Measurements from ENCODE around the gene NOXO1. TPM values are rescaled to one million over a fixed set of nuclear protein-coding genes. Genes with fewer than 3 reads are reported as not detected.
A peak's percentile ranks its signal among the peaks of the same experiment; 100 is the strongest.

The NOXO1 gene
- polyA plus RNA-seq, 1 donor from 2014 or later = 8.5 TPM

DNA sequence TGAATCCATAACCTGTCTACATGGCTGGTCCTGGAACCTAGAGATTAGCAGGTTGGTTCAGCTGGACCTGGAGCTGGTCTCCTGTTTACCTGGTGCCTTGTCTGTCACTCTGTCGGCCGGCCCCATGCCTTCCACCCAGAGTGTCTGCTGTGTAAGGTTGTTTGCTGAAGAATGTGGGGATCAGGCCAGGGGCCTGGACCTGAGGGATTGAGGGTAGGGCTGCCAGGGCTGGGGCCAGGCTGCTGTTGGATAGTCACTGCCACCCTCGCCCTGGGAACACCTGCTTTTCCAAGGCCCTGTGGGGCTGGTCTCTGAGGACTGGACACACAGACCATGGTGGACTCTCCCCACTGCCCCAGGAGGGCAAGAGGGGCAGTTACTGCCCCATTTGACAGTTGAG lies 46.9 kb upstream of the NOXO1 start:
- Histone ChIP-seq H3K27ac (ENCODE audit: low read length) (no peak overlapping the region), H3K79me2 (replicated peaks; ENCODE audit: insufficient read depth, low read length) (no peaks in the 10 kb centered on the region), H3K9ac (ENCODE audit: low read length) (no peak overlapping the region), H3F3A (ENCODE audit: insufficient read depth, low read length, poor library complexity, severe bottlenecking) (no peaks in the 10 kb centered on the region), H3K36me3 (ENCODE audit: insufficient read depth, low read length) (no peaks in the 10 kb centered on the region), H4K20me1 (ENCODE audit: insufficient read depth) (no peaks in the 10 kb centered on the region), H2AFZ (ENCODE audit: low read depth, low read length) (no peak overlapping the region), H3K9me3 (ENCODE audit: low read length) (no peaks in the 10 kb centered on the region), H3K27me3 (ENCODE audit: insufficient read depth, low read depth, low read length) (peaks cover 24% of the 10 kb centered on the region), H3K4me2 (ENCODE audit: low read length) (no peak overlapping the region), H3K9me2 (ENCODE audit: insufficient read depth, low read length) (no peaks in the 10 kb centered on the region), H3K4me3 (ENCODE audit: low read length) (peak overlapping the region; percentile 63)
- no peak for TF ChIP-seq EZH2 (IDR thresholded peaks at IDR 0.05; ENCODE audit: borderline replicate concordance, insufficient read depth, low read length, poor library complexity, severe bottlenecking)
- no peak for TF ChIP-seq TAF1 (IDR thresholded peaks at IDR 0.05; ENCODE audit: low read depth)
- TF ChIP-seq, protein P1, sequence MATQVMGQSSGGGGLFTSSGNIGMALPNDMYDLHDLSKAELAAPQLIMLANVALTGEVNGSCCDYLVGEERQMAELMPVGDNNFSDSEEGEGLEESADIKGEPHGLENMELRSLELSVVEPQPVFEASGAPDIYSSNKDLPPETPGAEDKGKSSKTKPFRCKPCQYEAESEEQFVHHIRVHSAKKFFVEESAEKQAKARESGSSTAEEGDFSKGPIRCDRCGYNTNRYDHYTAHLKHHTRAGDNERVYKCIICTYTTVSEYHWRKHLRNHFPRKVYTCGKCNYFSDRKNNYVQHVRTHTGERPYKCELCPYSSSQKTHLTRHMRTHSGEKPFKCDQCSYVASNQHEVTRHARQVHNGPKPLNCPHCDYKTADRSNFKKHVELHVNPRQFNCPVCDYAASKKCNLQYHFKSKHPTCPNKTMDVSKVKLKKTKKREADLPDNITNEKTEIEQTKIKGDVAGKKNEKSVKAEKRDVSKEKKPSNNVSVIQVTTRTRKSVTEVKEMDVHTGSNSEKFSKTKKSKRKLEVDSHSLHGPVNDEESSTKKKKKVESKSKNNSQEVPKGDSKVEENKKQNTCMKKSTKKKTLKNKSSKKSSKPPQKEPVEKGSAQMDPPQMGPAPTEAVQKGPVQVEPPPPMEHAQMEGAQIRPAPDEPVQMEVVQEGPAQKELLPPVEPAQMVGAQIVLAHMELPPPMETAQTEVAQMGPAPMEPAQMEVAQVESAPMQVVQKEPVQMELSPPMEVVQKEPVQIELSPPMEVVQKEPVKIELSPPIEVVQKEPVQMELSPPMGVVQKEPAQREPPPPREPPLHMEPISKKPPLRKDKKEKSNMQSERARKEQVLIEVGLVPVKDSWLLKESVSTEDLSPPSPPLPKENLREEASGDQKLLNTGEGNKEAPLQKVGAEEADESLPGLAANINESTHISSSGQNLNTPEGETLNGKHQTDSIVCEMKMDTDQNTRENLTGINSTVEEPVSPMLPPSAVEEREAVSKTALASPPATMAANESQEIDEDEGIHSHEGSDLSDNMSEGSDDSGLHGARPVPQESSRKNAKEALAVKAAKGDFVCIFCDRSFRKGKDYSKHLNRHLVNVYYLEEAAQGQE (IDR thresholded peaks at IDR 0.05; ENCODE audit: borderline replicate concordance) = no peak
- TF ChIP-seq MXI1 (conservative IDR thresholded peaks at IDR 0.05; ENCODE audit: poor library complexity, severe bottlenecking) = no peak
- no peak for TF ChIP-seq RAD21 (conservative IDR thresholded peaks at IDR 0.05)
- TF ChIP-seq, protein P2, sequence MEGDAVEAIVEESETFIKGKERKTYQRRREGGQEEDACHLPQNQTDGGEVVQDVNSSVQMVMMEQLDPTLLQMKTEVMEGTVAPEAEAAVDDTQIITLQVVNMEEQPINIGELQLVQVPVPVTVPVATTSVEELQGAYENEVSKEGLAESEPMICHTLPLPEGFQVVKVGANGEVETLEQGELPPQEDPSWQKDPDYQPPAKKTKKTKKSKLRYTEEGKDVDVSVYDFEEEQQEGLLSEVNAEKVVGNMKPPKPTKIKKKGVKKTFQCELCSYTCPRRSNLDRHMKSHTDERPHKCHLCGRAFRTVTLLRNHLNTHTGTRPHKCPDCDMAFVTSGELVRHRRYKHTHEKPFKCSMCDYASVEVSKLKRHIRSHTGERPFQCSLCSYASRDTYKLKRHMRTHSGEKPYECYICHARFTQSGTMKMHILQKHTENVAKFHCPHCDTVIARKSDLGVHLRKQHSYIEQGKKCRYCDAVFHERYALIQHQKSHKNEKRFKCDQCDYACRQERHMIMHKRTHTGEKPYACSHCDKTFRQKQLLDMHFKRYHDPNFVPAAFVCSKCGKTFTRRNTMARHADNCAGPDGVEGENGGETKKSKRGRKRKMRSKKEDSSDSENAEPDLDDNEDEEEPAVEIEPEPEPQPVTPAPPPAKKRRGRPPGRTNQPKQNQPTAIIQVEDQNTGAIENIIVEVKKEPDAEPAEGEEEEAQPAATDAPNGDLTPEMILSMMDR (IDR thresholded peaks at IDR 0.05; ENCODE audit: poor library complexity, severe bottlenecking) = no peak
- TF ChIP-seq SMC3 (conservative IDR thresholded peaks at IDR 0.05; ENCODE audit: poor library complexity) = no peak
- TF ChIP-seq POLR2AphosphoS5 (IDR thresholded peaks at IDR 0.05) = no peak
- no peak for TF ChIP-seq EP300 (conservative IDR thresholded peaks at IDR 0.05; ENCODE audit: poor library complexity, severe bottlenecking)

DNA sequence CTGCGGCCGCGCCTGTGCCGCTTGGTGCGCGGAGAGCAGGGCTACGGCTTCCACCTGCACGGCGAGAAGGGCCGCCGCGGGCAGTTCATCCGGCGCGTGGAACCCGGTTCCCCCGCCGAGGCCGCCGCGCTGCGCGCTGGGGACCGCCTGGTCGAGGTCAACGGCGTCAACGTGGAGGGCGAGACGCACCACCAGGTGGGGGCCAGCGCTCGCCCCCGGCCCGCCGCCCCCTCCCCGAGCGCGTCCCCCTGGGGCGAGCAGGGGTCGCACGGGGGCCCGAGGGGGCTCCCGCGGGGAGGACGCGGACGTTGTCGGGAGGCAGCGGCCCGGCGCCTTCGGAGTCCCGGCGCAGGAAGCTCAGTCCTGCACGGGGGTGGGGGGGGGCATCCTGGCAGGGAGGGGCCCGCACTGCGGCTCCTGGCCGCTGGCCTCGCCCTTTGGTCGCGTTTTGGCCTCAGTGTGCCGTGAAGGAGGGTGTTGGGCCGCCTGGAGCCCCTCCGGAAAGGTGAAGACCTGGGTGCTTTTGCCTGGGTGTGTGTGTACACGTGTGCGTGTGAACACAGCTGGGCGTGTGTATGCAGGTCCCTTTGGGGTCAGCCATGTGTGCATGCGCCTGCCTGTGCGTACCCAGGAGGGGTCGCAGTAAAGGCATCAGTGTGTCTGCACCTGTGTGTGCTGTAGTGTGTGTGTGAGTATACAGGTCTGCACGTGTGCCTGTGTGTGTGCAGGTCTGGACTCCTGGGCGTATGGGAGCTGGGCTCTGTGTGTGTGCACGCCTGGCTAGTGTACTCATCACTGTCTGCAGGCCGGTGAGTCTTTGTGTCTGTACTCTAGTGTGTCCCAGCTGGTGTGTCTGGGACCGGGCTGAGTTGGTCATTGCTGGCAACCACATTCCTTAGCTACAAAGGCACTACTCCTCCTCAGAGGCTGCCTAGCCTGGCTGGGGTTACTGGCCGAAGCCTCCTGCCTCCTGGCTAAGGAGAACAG lies 46.0 kb upstream of the NOXO1 start:
- Histone ChIP-seq H4K20me1 (ENCODE audit: insufficient read depth) (no peaks in the 10 kb centered on the region), H3K79me2 (replicated peaks; ENCODE audit: insufficient read depth, low read length) (no peaks in the 10 kb centered on the region), H3K27ac (ENCODE audit: low read length) (no peak overlapping the region), H3K4me2 (ENCODE audit: low read length) (no peak overlapping the region), H3K4me3 (ENCODE audit: low read length) (peak overlapping the region; percentile 63), H3K36me3 (ENCODE audit: insufficient read depth, low read length) (no peaks in the 10 kb centered on the region), H3K27me3 (ENCODE audit: insufficient read depth, low read depth, low read length) (peaks cover 24% of the 10 kb centered on the region), H3F3A (ENCODE audit: insufficient read depth, low read length, poor library complexity, severe bottlenecking) (no peaks in the 10 kb centered on the region), H3K9ac (ENCODE audit: low read length) (peak overlapping the region; percentile 53), H3K9me3 (ENCODE audit: low read length) (no peaks in the 10 kb centered on the region), H3K9me2 (ENCODE audit: insufficient read depth, low read length) (no peaks in the 10 kb centered on the region), H2AFZ (ENCODE audit: low read depth, low read length) (no peak overlapping the region)
- TF ChIP-seq MXI1 (conservative IDR thresholded peaks at IDR 0.05; ENCODE audit: poor library complexity, severe bottlenecking) = peak; percentile 25
- TF ChIP-seq, protein P1 (IDR thresholded peaks at IDR 0.05; ENCODE audit: borderline replicate concordance) = no peak

Data from neural cell (in vitro differentiated cells).